Astrocyte (in vitro differentiated cells and primary cell): ENCODE results near the gene GAPVD1. TPM values are rescaled to one million over a fixed set of nuclear protein-coding genes. Genes with fewer than 3 reads are reported as not detected.

Experiments used
- DNase-seq: peaks from one replicate; pipeline ENCODE4 v3.0.0-alpha.2; 2010; ENCODE audit warnings: low read depth
- FAIRE-seq: peaks from 2 replicates; lab custom pipeline; 2011; peaks lifted over from hg19 to GRCh38; lab: Jason Lieb, UNC
- H2AFZ ChIP-seq: 2 replicates; pipeline ENCODE4 v1.6.0; 2012; ENCODE audit warnings: low read depth, low read length, inconsistent platforms
- H3K27ac ChIP-seq: 2 replicates; pipeline ENCODE4 v1.5.1; 2011; ENCODE audit warnings: low read depth, low read length, inconsistent platforms
- H3K27me3 ChIP-seq: 2 replicates; pipeline ENCODE4 v1.6.0; 2011; ENCODE audit warnings: low read length, inconsistent platforms; ENCODE audit not compliant: insufficient read depth
- H3K36me3 ChIP-seq: 2 replicates; pipeline ENCODE4 v1.5.1; 2011; ENCODE audit warnings: low read length, inconsistent platforms; ENCODE audit not compliant: insufficient read depth
- H3K4me1 ChIP-seq: 2 replicates; pipeline ENCODE4 v1.5.1; 2011; ENCODE audit warnings: low read length, inconsistent platforms; ENCODE audit not compliant: insufficient read depth
- H3K4me2 ChIP-seq: 2 replicates; pipeline ENCODE4 v1.6.0; 2012; ENCODE audit warnings: low read length, inconsistent platforms
- H3K4me3 ChIP-seq: 2 replicates; pipeline ENCODE4 v1.5.1; 2011; ENCODE audit warnings: low read depth, mild to moderate bottlenecking, low read length, inconsistent platforms; ENCODE audit not compliant: insufficient read depth
- H3K79me2 ChIP-seq: 2 replicates; pipeline ENCODE4 v1.6.0; 2012; ENCODE audit warnings: mild to moderate bottlenecking, low read length, inconsistent platforms; ENCODE audit not compliant: insufficient read depth
- H3K9ac ChIP-seq: 2 replicates; pipeline ENCODE4 v1.6.0; 2012; ENCODE audit warnings: mild to moderate bottlenecking, low read length, inconsistent platforms
- H3K9me3 ChIP-seq: 2 replicates; pipeline ENCODE4 v1.5.1; 2012; ENCODE audit warnings: low read depth, mild to moderate bottlenecking, low read length, inconsistent platforms; ENCODE audit not compliant: insufficient read depth
- H4K20me1 ChIP-seq: 2 replicates; pipeline ENCODE4 v1.6.0; 2012; ENCODE audit warnings: low read length, inconsistent platforms; ENCODE audit not compliant: insufficient read depth
- H3K27ac Mint-ChIP-seq: one replicate; pipeline ENCODE4 v1.8.0; 2021; ENCODE audit warnings: mild to moderate bottlenecking, mixed read lengths; ENCODE audit not compliant: unreplicated experiment
- H3K27me3 Mint-ChIP-seq: one replicate; pipeline ENCODE4 v1.8.0; 2021; ENCODE audit warnings: low read depth, mixed read lengths; ENCODE audit not compliant: unreplicated experiment
- H3K36me3 Mint-ChIP-seq: one replicate; pipeline ENCODE4 v1.8.0; 2021; ENCODE audit warnings: low read depth, mixed read lengths; ENCODE audit not compliant: unreplicated experiment
- H3K4me1 Mint-ChIP-seq: one replicate; pipeline ENCODE4 v1.8.0; 2021; ENCODE audit warnings: low read depth, mixed read lengths; ENCODE audit not compliant: unreplicated experiment
- H3K4me3 Mint-ChIP-seq: one replicate; pipeline ENCODE4 v1.8.0; 2021; ENCODE audit warnings: mild to moderate bottlenecking, moderate library complexity, mixed read lengths; ENCODE audit not compliant: unreplicated experiment
- H3K9me3 Mint-ChIP-seq: one replicate; pipeline ENCODE4 v1.8.0; 2021; ENCODE audit warnings: mild to moderate bottlenecking, mixed read lengths; ENCODE audit not compliant: unreplicated experiment
- EZH2 ChIP-seq: IDR thresholded peaks from 2 replicates; pipeline ENCODE4 v1.6.1; 2012; ENCODE audit warnings: mild to moderate bottlenecking, low read length, inconsistent platforms; ENCODE audit not compliant: insufficient read depth
- total RNA-seq: library from RNA; stranded (reverse); gene quantifications from 2 replicates; pipeline ENCODE4 v1.2.1, GENCODE V29; 2021
- TF ChIP-seq, protein P1 (sequence below): IDR thresholded peaks from 2 replicates; pipeline ENCODE4 v1.5.1; 2011; ENCODE audit warnings: low read depth, mild to moderate bottlenecking, inconsistent platforms, low read length, moderate library complexity; ENCODE audit not compliant: insufficient read depth

GAPVD1 gene
- total RNA-seq, 1 donor from 2014 or later: 54.4 TPM

DNA sequence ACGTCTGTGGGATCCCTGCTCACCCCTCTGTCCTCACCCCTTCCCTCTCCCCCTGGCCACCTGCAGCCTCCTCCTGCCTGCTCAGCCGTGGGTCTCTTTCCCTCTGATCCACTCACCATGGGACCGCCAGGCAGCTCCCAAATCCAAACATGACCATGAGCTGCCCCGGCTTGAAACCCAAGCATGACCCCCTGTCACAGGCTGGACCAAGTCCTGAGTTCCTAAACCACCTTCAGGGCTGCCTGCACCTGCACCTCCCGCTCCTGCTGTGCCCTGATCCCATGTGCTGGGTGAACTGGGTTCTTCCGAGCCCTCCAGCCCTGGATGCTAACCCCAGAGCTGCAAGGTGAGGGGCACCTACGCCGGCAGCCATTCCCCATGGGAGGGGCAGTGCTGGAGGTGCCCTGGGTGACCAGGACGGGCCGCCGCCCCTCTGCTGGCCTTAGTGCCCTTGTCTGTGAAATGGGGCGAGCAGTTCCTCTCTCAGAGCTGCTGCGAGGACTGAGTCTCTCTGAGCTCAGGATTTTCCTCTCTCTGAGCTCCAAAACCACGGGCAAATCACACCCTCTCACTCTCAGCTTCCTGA lies 149.6 kb downstream of the GAPVD1 start:
- Histone ChIP-seq H3K36me3 (no peaks in the 10 kb centered on the region), H3K27me3 (no peaks in the 10 kb centered on the region), H4K20me1 (no peaks in the 10 kb centered on the region), H3K4me3 (no peak overlapping the region), H2AFZ (no peak overlapping the region), H3K79me2 (no peaks in the 10 kb centered on the region), H3K9ac (no peak overlapping the region), H3K4me2 (no peak overlapping the region), H3K27ac (no peak overlapping the region), H3K9me3 (peaks cover 4% of the 10 kb centered on the region), H3K4me1 (peaks cover 4% of the 10 kb centered on the region)
- Mint-ChIP-seq H3K4me1 (peaks cover 4% of the 10 kb centered on the region), H3K4me3 (peak overlapping the region; percentile 34), H3K27ac (no peak overlapping the region), H3K9me3 (peaks cover 2% of the 10 kb centered on the region), H3K27me3 (peaks cover 5% of the 10 kb centered on the region), H3K36me3 (no peaks in the 10 kb centered on the region)
- FAIRE-seq (no peak), DNase-seq (no peak)
- no peak for TF ChIP-seq EZH2
- TF ChIP-seq, protein P1, sequence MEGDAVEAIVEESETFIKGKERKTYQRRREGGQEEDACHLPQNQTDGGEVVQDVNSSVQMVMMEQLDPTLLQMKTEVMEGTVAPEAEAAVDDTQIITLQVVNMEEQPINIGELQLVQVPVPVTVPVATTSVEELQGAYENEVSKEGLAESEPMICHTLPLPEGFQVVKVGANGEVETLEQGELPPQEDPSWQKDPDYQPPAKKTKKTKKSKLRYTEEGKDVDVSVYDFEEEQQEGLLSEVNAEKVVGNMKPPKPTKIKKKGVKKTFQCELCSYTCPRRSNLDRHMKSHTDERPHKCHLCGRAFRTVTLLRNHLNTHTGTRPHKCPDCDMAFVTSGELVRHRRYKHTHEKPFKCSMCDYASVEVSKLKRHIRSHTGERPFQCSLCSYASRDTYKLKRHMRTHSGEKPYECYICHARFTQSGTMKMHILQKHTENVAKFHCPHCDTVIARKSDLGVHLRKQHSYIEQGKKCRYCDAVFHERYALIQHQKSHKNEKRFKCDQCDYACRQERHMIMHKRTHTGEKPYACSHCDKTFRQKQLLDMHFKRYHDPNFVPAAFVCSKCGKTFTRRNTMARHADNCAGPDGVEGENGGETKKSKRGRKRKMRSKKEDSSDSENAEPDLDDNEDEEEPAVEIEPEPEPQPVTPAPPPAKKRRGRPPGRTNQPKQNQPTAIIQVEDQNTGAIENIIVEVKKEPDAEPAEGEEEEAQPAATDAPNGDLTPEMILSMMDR: no peak

DNA sequence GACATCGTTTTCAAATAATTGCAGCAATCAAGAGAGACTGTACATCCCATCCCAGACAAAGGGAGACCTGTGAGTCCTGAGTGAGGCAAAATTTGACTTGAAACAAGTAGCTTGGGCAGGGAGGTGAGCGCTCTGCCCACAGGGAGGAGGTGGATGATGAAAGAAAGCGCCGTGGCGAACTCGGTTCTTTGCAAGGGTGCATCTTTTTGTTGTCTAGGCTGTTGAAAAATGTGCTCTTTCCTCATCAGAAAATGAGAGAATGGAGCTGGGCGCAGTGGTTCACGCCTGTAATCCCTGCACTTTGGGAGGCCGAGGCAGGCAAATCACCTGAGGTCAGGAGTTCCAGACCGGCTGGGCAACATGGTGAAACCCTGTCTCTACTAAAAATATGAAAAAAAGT lies 150.5 kb downstream of the GAPVD1 start:
- no peak overlapping the region for H3K4me3 Mint-ChIP-seq
- Histone ChIP-seq H3K4me1 (peaks cover 4% of the 10 kb centered on the region), H3K4me3 (no peak overlapping the region), H4K20me1 (no peaks in the 10 kb centered on the region), H3K9me3 (peaks cover 4% of the 10 kb centered on the region), H3K36me3 (no peaks in the 10 kb centered on the region), H3K27ac (no peak overlapping the region), H3K9ac (no peak overlapping the region), H3K4me2 (no peak overlapping the region), H3K79me2 (no peaks in the 10 kb centered on the region), H3K27me3 (no peaks in the 10 kb centered on the region), H2AFZ (no peak overlapping the region)
- peaks cover 5% of the 10 kb centered on the region for H3K27me3 Mint-ChIP-seq
- FAIRE-seq (no peak), DNase-seq (no peak)
- H3K9me3 Mint-ChIP-seq: peaks cover 2% of the 10 kb centered on the region
- no peak for TF ChIP-seq EZH2
- TF ChIP-seq, protein P1: no peak
- H3K36me3 Mint-ChIP-seq: no peaks in the 10 kb centered on the region
- H3K27ac Mint-ChIP-seq: no peak overlapping the region
- no peaks in the 10 kb centered on the region for H3K4me1 Mint-ChIP-seq

DNA sequence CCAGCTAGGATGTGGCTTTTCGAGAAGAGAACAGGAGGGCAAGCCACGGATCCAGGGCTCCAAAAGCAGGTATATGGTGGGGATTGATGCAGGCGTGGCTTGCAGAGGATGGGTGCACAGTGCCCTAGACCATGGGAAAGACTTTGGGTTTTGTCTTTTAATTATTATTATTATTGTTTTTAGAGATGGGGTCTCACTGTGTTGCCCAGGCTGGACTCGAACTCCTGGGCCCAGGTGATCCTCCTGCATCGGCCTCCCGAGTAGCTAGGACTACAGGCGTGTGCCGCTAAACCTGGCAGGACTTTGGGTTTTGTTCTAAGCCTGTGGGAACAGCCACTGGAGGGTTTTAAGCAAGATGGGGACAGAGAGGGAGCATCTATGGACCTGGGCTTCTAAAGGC lies 152.0 kb downstream of the GAPVD1 start:
- H3K9me3 ChIP-seq: peaks cover 4% of the 10 kb centered on the region
- FAIRE-seq: no peak
- H3K36me3 ChIP-seq: no peaks in the 10 kb centered on the region
- H3K9ac ChIP-seq: no peak overlapping the region
- no peak overlapping the region for H3K27ac ChIP-seq
- no peaks in the 10 kb centered on the region for H3K4me1 ChIP-seq
- no peak for DNase-seq
- H3K27me3 Mint-ChIP-seq: peaks cover 5% of the 10 kb centered on the region
- no peaks in the 10 kb centered on the region for H3K36me3 Mint-ChIP-seq
- no peak overlapping the region for H3K4me3 ChIP-seq
- peaks cover 2% of the 10 kb centered on the region for H3K9me3 Mint-ChIP-seq
- TF ChIP-seq, protein P1: no peak
- no peak for TF ChIP-seq EZH2
- H3K27ac Mint-ChIP-seq: no peak overlapping the region
- H4K20me1 ChIP-seq: no peaks in the 10 kb centered on the region
- H3K79me2 ChIP-seq: no peaks in the 10 kb centered on the region
- no peaks in the 10 kb centered on the region for H3K4me1 Mint-ChIP-seq
- H2AFZ ChIP-seq: no peak overlapping the region
- H3K27me3 ChIP-seq: no peaks in the 10 kb centered on the region
- no peak overlapping the region for H3K4me3 Mint-ChIP-seq
- no peak overlapping the region for H3K4me2 ChIP-seq
